ENCODE results near the gene CLECL1.

Gene CLECL1

GRCh38 chr12:9760699-9761418 lies 28.0 kb upstream of the CLECL1 start, which contains the start of gene CD69:
CD69 (minus strand) TSS chr12:9760901; CDS start chr12:9760820, 81 bp downstream.
- no peak within 1 kb of the TSS for H4K8ac ChIP-seq (ENCODE audit: low read depth, low read length)
- no CpG with 5 or more reads among the region's 6 CpGs for WGBS (ENCODE audit: extremely low coverage, insufficient coverage, insufficient read length)

DNA sequence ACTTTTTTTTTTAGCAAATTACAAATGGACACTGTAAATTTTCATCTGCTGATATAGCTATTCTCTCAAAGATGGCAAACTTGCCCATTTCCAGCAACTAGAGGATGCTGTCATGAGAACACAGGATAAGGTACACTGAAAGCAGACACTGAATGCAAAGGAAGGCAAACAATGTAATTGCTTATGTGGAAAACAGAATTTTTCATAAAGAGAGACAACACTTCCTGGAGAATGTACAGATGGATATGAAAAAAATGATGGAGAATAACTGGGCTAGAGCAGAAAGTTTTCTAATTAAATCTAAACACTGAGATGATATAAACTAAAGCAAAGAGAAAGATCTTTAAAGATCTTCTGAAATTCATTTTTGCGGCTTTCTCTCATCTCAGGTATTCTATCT lies 27.2 kb upstream of the CLECL1 start:
- no peak for DNase-seq
- no peak overlapping the region for H3K4me3 ChIP-seq (ENCODE audit: low read depth, low read length)
- no peak overlapping the region for H2BK12ac ChIP-seq (ENCODE audit: low read length)
- H4K91ac ChIP-seq (ENCODE audit: low read depth, low read length) = no peak overlapping the region
- H2BK120ac ChIP-seq (ENCODE audit: insufficient read depth, low read length, poor library complexity) = no peak overlapping the region
- H3K79me2 ChIP-seq (ENCODE audit: control insufficient read depth, insufficient read depth, low read length, poor library complexity) = no peaks in the 10 kb centered on the region
- H2AK5ac ChIP-seq (ENCODE audit: low read length) = no peak overlapping the region
- no peaks in the 10 kb centered on the region for H3K79me1 ChIP-seq (ENCODE audit: low read length)
- no peak overlapping the region for H3K4me2 ChIP-seq (ENCODE audit: low read length)
- no peaks in the 10 kb centered on the region for H3K4me1 ChIP-seq (ENCODE audit: control insufficient read depth in 1 of 2, insufficient read depth in 2 of 2, low read length in 2 of 2)
- no peaks in the 10 kb centered on the region for H3K9me3 ChIP-seq (ENCODE audit: insufficient read depth, low read depth, low read length)
- H3K27ac ChIP-seq (ENCODE audit: low read depth, low read length) = no peak overlapping the region
- H4K8ac ChIP-seq (ENCODE audit: low read depth, low read length) = no peak overlapping the region
- no peak overlapping the region for H2BK5ac ChIP-seq (ENCODE audit: low read depth, low read length, poor library complexity)
- WGBS (ENCODE audit: extremely low coverage, insufficient coverage, insufficient read length) = no CpG with 5 or more reads among the region's 1 CpG
- no peak overlapping the region for H3K14ac ChIP-seq (ENCODE audit: low read length)
- no peaks in the 10 kb centered on the region for H3K27me3 ChIP-seq (ENCODE audit: insufficient read depth, low read length)
- no peak overlapping the region for H3K18ac ChIP-seq (ENCODE audit: low read length)
- H3K23ac ChIP-seq (ENCODE audit: low read length) = no peak overlapping the region
- H3K4ac ChIP-seq (ENCODE audit: low read depth, low read length) = no peak overlapping the region
- no peak overlapping the region for H3K9ac ChIP-seq (ENCODE audit: low read length)
- no peaks in the 10 kb centered on the region for H3K36me3 ChIP-seq (ENCODE audit: control insufficient read depth in 1 of 2, insufficient read depth in 2 of 2, low read length in 2 of 2)
- no peak overlapping the region for H2AFZ ChIP-seq (ENCODE audit: insufficient read depth, low read length, poor library complexity)
- no peak overlapping the region for H4K12ac ChIP-seq (ENCODE audit: low read depth, low read length)

More at GRCh38 chr12:9760699-9761418, 28.0 kb upstream of the CLECL1 start, which contains the start of gene CD69:
- Histone ChIP-seq H2AK5ac (ENCODE audit: low read length) (no peak within 1 kb of the TSS), H4K12ac (ENCODE audit: low read depth, low read length) (no peak within 1 kb of the TSS), H3K23ac (ENCODE audit: low read length) (no peak within 1 kb of the TSS), H3K79me2 (ENCODE audit: control insufficient read depth, insufficient read depth, low read length, poor library complexity) (no peaks in the 10 kb centered on the region), H3K79me1 (ENCODE audit: low read length) (no peaks in the 10 kb centered on the region), H4K91ac (ENCODE audit: low read depth, low read length) (no peak within 1 kb of the TSS), H3K4me2 (ENCODE audit: low read length) (no peak within 1 kb of the TSS), H3K9me3 (ENCODE audit: insufficient read depth, low read depth, low read length) (no peaks in the 10 kb centered on the region), H3K4me1 (ENCODE audit: control insufficient read depth in 1 of 2, insufficient read depth in 2 of 2, low read length in 2 of 2) (no peaks in the 10 kb centered on the region), H3K27ac (ENCODE audit: low read depth, low read length) (no peak within 1 kb of the TSS), H2BK12ac (ENCODE audit: low read length) (no peak within 1 kb of the TSS), H3K9ac (ENCODE audit: low read length) (no peak within 1 kb of the TSS), H2BK5ac (ENCODE audit: low read depth, low read length, poor library complexity) (no peak within 1 kb of the TSS), H3K14ac (ENCODE audit: low read length) (no peak within 1 kb of the TSS), H3K18ac (ENCODE audit: low read length) (no peak within 1 kb of the TSS), H3K4ac (ENCODE audit: low read depth, low read length) (no peak within 1 kb of the TSS), H3K4me3 (ENCODE audit: low read depth, low read length) (no peak within 1 kb of the TSS), H2BK120ac (ENCODE audit: insufficient read depth, low read length, poor library complexity) (no peak within 1 kb of the TSS), H3K27me3 (ENCODE audit: insufficient read depth, low read length) (no peaks in the 10 kb centered on the region), H3K36me3 (ENCODE audit: control insufficient read depth in 1 of 2, insufficient read depth in 2 of 2, low read length in 2 of 2) (no peaks in the 10 kb centered on the region), H2AFZ (ENCODE audit: insufficient read depth, low read length, poor library complexity) (no peak within 1 kb of the TSS)
- peak; percentile 39 to 50 for DNase-seq

DNA sequence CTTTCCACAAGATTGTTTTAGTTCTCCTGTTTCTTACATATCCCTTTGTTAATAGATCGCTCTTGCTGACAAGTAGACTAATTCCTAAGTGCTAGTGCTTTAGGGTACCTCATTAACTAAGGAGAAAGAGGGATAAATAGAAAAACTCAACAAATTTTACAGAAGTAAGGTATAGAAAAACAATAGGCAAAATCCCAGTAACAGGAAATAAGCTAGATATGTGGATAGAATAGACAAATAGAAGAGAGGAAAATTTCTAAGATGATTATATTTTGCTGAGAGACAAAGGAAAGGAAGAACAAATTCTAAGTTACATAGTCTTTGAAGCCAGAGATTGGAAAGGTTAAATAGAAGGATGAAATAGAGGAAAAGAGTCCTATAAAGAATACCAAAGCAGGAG lies 26.8 kb upstream of the CLECL1 start:
- no peak overlapping the region for H3K23ac ChIP-seq (ENCODE audit: low read length)
- H3K27me3 ChIP-seq (ENCODE audit: insufficient read depth, low read length) = no peaks in the 10 kb centered on the region
- H4K91ac ChIP-seq (ENCODE audit: low read depth, low read length) = no peak overlapping the region
- no peaks in the 10 kb centered on the region for H3K9me3 ChIP-seq (ENCODE audit: insufficient read depth, low read depth, low read length)
- no peak overlapping the region for H2BK120ac ChIP-seq (ENCODE audit: insufficient read depth, low read length, poor library complexity)
- no peak overlapping the region for H3K9ac ChIP-seq (ENCODE audit: low read length)
- H3K4me1 ChIP-seq (ENCODE audit: control insufficient read depth in 1 of 2, insufficient read depth in 2 of 2, low read length in 2 of 2) = no peaks in the 10 kb centered on the region
- no peak for DNase-seq
- no peaks in the 10 kb centered on the region for H3K36me3 ChIP-seq (ENCODE audit: control insufficient read depth in 1 of 2, insufficient read depth in 2 of 2, low read length in 2 of 2)
- H3K79me1 ChIP-seq (ENCODE audit: low read length) = no peaks in the 10 kb centered on the region
- no peak overlapping the region for H4K12ac ChIP-seq (ENCODE audit: low read depth, low read length)
- H2AK5ac ChIP-seq (ENCODE audit: low read length) = no peak overlapping the region
- no peak overlapping the region for H3K4me2 ChIP-seq (ENCODE audit: low read length)
- H2BK5ac ChIP-seq (ENCODE audit: low read depth, low read length, poor library complexity) = no peak overlapping the region
- no peak overlapping the region for H2AFZ ChIP-seq (ENCODE audit: insufficient read depth, low read length, poor library complexity)
- H3K27ac ChIP-seq (ENCODE audit: low read depth, low read length) = no peak overlapping the region
- H3K4me3 ChIP-seq (ENCODE audit: low read depth, low read length) = no peak overlapping the region
- no CpG with 5 or more reads among the region's 1 CpG for WGBS (ENCODE audit: extremely low coverage, insufficient coverage, insufficient read length)
- H3K14ac ChIP-seq (ENCODE audit: low read length) = no peak overlapping the region
- no peak overlapping the region for H2BK12ac ChIP-seq (ENCODE audit: low read length)
- H3K79me2 ChIP-seq (ENCODE audit: control insufficient read depth, insufficient read depth, low read length, poor library complexity) = no peaks in the 10 kb centered on the region
- H3K18ac ChIP-seq (ENCODE audit: low read length) = no peak overlapping the region
- H4K8ac ChIP-seq (ENCODE audit: low read depth, low read length) = no peak overlapping the region
- H3K4ac ChIP-seq (ENCODE audit: low read depth, low read length) = no peak overlapping the region

DNA sequence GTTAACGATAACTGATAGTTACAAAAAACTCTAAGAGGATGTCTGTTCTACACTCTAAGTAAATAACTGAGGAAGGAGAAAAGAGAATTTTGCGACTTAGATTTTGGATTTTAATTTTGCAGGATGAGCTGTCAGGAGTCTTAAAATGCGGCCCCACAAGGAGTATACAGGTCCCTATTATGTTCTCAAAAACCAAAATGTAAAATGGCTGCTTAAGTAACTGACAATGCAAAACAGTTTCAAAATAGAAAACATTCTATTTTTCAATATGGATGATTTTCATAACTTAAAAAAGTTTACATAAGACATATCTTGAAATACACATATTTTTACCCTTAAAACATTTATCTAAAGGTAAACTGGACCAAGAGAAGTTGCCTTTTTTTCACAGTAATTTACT lies 25.2 kb upstream of the CLECL1 start:
- no peak overlapping the region for H2BK5ac ChIP-seq (ENCODE audit: low read depth, low read length, poor library complexity)
- no peaks in the 10 kb centered on the region for H3K9me3 ChIP-seq (ENCODE audit: insufficient read depth, low read depth, low read length)
- H3K27me3 ChIP-seq (ENCODE audit: insufficient read depth, low read length) = no peaks in the 10 kb centered on the region
- no peak overlapping the region for H3K4ac ChIP-seq (ENCODE audit: low read depth, low read length)
- DNase-seq = no peak
- H2BK120ac ChIP-seq (ENCODE audit: insufficient read depth, low read length, poor library complexity) = no peak overlapping the region
- no peak overlapping the region for H3K9ac ChIP-seq (ENCODE audit: low read length)
- H3K23ac ChIP-seq (ENCODE audit: low read length) = no peak overlapping the region
- no peak overlapping the region for H3K4me3 ChIP-seq (ENCODE audit: low read depth, low read length)
- H2AK5ac ChIP-seq (ENCODE audit: low read length) = no peak overlapping the region
- H3K79me2 ChIP-seq (ENCODE audit: control insufficient read depth, insufficient read depth, low read length, poor library complexity) = no peaks in the 10 kb centered on the region
- no peak overlapping the region for H3K14ac ChIP-seq (ENCODE audit: low read length)
- H3K4me1 ChIP-seq (ENCODE audit: control insufficient read depth in 1 of 2, insufficient read depth in 2 of 2, low read length in 2 of 2) = no peaks in the 10 kb centered on the region
- no peak overlapping the region for H4K12ac ChIP-seq (ENCODE audit: low read depth, low read length)
- no peak overlapping the region for H2BK12ac ChIP-seq (ENCODE audit: low read length)
- H3K27ac ChIP-seq (ENCODE audit: low read depth, low read length) = no peak overlapping the region
- H3K4me2 ChIP-seq (ENCODE audit: low read length) = no peak overlapping the region
- H3K79me1 ChIP-seq (ENCODE audit: low read length) = no peaks in the 10 kb centered on the region
- H2AFZ ChIP-seq (ENCODE audit: insufficient read depth, low read length, poor library complexity) = no peak overlapping the region
- no peak overlapping the region for H3K18ac ChIP-seq (ENCODE audit: low read length)
- H4K8ac ChIP-seq (ENCODE audit: low read depth, low read length) = no peak overlapping the region
- no CpG with 5 or more reads among the region's 3 CpGs for WGBS (ENCODE audit: extremely low coverage, insufficient coverage, insufficient read length)
- no peak overlapping the region for H4K91ac ChIP-seq (ENCODE audit: low read depth, low read length)
- H3K36me3 ChIP-seq (ENCODE audit: control insufficient read depth in 1 of 2, insufficient read depth in 2 of 2, low read length in 2 of 2) = no peaks in the 10 kb centered on the region
